ENCODE results near the gene NT5C2.

Gene NT5C2

DNA sequence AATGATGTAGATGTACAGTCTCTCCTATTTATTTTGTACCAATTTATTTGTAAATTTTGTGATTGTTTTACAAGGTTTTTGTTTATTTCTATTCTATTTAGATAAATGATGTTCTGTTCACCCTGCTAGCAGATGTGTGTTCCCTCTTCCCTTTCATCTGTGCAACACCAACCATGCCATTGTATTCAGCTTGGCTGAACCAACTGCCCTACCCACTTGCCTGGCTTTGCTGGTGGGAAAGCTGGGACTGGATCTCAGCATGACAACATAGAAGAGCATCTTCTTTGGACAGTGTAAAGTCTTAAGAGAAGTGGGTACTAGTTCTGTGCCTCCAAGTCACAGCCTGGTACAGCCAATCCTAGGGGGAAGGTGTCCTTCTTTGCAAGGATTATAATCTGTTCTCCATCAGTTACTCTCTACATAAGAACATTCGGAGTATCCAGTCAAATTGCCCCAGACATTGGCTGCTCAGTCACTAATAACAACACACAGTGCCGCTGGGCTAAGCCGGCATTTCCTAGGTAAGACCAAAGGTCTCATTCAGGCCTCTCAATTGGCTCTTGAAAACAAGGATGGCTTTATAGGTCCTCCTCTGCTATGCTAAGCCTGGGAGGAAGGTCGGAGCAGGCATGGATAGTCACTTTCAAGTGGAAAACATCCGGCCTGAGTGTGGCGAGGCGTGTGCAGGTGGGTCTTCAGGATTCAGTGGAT lies 109.7 kb downstream of the NT5C2 start:
- ATAC-seq (ENCODE audit: insufficient read depth, low read depth) (no peak), DNase-seq (no peak)
- no peak overlapping the region for H3K9ac ChIP-seq (ENCODE audit: low read depth, low read length)
- no peak overlapping the region for H3K27ac ChIP-seq (ENCODE audit: low read length)
- no peaks in the 10 kb centered on the region for H4K20me1 ChIP-seq (ENCODE audit: insufficient read depth, low read length)
- no peaks in the 10 kb centered on the region for H3K79me2 ChIP-seq (ENCODE audit: insufficient read depth, low read length)
- H3K36me3 ChIP-seq (ENCODE audit: insufficient read depth, low read length): peaks cover 60% of the 10 kb centered on the region
- no peak for TF ChIP-seq CTCF (IDR thresholded peaks at IDR 0.05; ENCODE audit: borderline replicate concordance, extremely low read depth, low read length, poor library complexity, severe bottlenecking)
- TF ChIP-seq EZH2 (IDR thresholded peaks at IDR 0.05; ENCODE audit: borderline replicate concordance, low read depth, low read length, severe bottlenecking): no peak
- H2AFZ ChIP-seq (ENCODE audit: low read depth, low read length): no peak overlapping the region
- H3K9me3 ChIP-seq (ENCODE audit: insufficient read depth, low read length, severe bottlenecking): no peaks in the 10 kb centered on the region
- no peak overlapping the region for H3K4me3 ChIP-seq (ENCODE audit: low read depth in 1 of 2, low read length in 2 of 2)
- no peaks in the 10 kb centered on the region for H3K4me1 ChIP-seq (ENCODE audit: insufficient read depth, low read length)
- H3K27me3 ChIP-seq (ENCODE audit: insufficient read depth, low read length, poor library complexity): no peaks in the 10 kb centered on the region
- no peak overlapping the region for H3K4me2 ChIP-seq (ENCODE audit: insufficient read depth, low read length)

DNA sequence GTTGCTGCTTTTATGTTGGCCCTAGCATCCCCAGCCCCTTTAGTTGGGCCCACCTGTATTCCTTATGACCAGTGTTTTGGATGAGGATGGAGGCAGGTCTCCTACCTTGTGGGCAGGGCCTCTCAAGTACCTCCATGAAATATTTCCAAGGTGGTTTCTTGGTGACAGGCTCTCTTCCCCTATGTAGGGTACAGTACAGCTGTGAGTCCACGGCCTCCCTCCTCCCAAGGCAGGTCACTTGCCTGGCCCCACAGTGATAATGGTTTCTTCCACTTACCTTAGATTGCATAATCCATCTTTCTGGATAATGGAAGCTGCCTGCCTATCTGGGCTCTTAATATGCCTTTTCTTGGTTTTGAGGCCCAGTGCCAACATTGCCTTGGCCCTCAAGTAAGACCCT lies 110.4 kb downstream of the NT5C2 start:
- H3K27me3 ChIP-seq (ENCODE audit: insufficient read depth, low read length, poor library complexity): no peaks in the 10 kb centered on the region
- H3K4me3 ChIP-seq (ENCODE audit: low read depth in 1 of 2, low read length in 2 of 2): no peak overlapping the region
- TF ChIP-seq EZH2 (IDR thresholded peaks at IDR 0.05; ENCODE audit: borderline replicate concordance, low read depth, low read length, severe bottlenecking): no peak
- no peak for TF ChIP-seq CTCF (IDR thresholded peaks at IDR 0.05; ENCODE audit: borderline replicate concordance, extremely low read depth, low read length, poor library complexity, severe bottlenecking)
- no peak for ATAC-seq (ENCODE audit: insufficient read depth, low read depth)
- H3K4me2 ChIP-seq (ENCODE audit: insufficient read depth, low read length): no peak overlapping the region
- no peak overlapping the region for H2AFZ ChIP-seq (ENCODE audit: low read depth, low read length)
- H3K4me1 ChIP-seq (ENCODE audit: insufficient read depth, low read length): no peaks in the 10 kb centered on the region
- H4K20me1 ChIP-seq (ENCODE audit: insufficient read depth, low read length): no peaks in the 10 kb centered on the region
- no peak overlapping the region for H3K9ac ChIP-seq (ENCODE audit: low read depth, low read length)
- H3K9me3 ChIP-seq (ENCODE audit: insufficient read depth, low read length, severe bottlenecking): no peaks in the 10 kb centered on the region
- no peaks in the 10 kb centered on the region for H3K79me2 ChIP-seq (ENCODE audit: insufficient read depth, low read length)
- no peak overlapping the region for H3K27ac ChIP-seq (ENCODE audit: low read length)
- peaks cover 53% of the 10 kb centered on the region for H3K36me3 ChIP-seq (ENCODE audit: insufficient read depth, low read length)
- DNase-seq: no peak

GRCh38 chr10:103080891-103081581 lies 112.0 kb downstream of the NT5C2 start:
- Histone ChIP-seq H4K20me1 (ENCODE audit: insufficient read depth, low read length) (no peaks in the 10 kb centered on the region), H3K4me3 (ENCODE audit: low read depth in 1 of 2, low read length in 2 of 2) (no peak overlapping the region), H3K9ac (ENCODE audit: low read depth, low read length) (no peak overlapping the region), H3K4me2 (ENCODE audit: insufficient read depth, low read length) (no peak overlapping the region), H3K36me3 (ENCODE audit: insufficient read depth, low read length) (peaks cover 45% of the 10 kb centered on the region), H3K27ac (ENCODE audit: low read length) (no peak overlapping the region), H3K27me3 (ENCODE audit: insufficient read depth, low read length, poor library complexity) (no peaks in the 10 kb centered on the region), H3K4me1 (ENCODE audit: insufficient read depth, low read length) (no peaks in the 10 kb centered on the region), H3K9me3 (ENCODE audit: insufficient read depth, low read length, severe bottlenecking) (no peaks in the 10 kb centered on the region), H2AFZ (ENCODE audit: low read depth, low read length) (no peak overlapping the region), H3K79me2 (ENCODE audit: insufficient read depth, low read length) (no peaks in the 10 kb centered on the region)
- ATAC-seq (ENCODE audit: insufficient read depth, low read depth): peak; percentile 41; the same call in 1 of the 3 replicates
- TF ChIP-seq EZH2 (IDR thresholded peaks at IDR 0.05; ENCODE audit: borderline replicate concordance, low read depth, low read length, severe bottlenecking) (no peak), CTCF (IDR thresholded peaks at IDR 0.05; ENCODE audit: borderline replicate concordance, extremely low read depth, low read length, poor library complexity, severe bottlenecking) (no peak)
- no peak for DNase-seq

Data from DND-41 (cell line).